Stomach smooth muscle (tissue), 2 donors: ENCODE measurements around the gene CRTAC1.

Experiments used
- H3K27ac ChIP-seq: one replicate; pipeline ENCODE4 v1.7.0; 2013; ENCODE audit warnings: mild to moderate bottlenecking, low read length, inconsistent platforms
- H3K27me3 ChIP-seq, 2 donors: one replicate each; pipeline ENCODE4 v1.7.0; 2013; ENCODE audit warnings: low read length in 2 of 2; ENCODE audit not compliant: insufficient read depth in 2 of 2, control insufficient read depth in 1 of 2
- H3K36me3 ChIP-seq, 2 donors: one replicate each; pipeline ENCODE4 v1.7.0; 2013; ENCODE audit warnings: low read length in 2 of 2; ENCODE audit not compliant: control insufficient read depth in 2 of 2, insufficient read depth in 2 of 2
- H3K4me1 ChIP-seq: one replicate; pipeline ENCODE4 v1.7.0; 2013; ENCODE audit warnings: low read length; ENCODE audit not compliant: control insufficient read depth, insufficient read depth
- H3K4me3 ChIP-seq, 2 donors: one replicate each; pipeline ENCODE4 v1.7.0; 2013; ENCODE audit warnings: low read length in 2 of 2
- H3K9ac ChIP-seq, 2 donors: one replicate each; pipeline ENCODE4 v1.7.0; 2013; ENCODE audit warnings: low read length in 2 of 2, mild to moderate bottlenecking in 1 of 2
- H3K9me3 ChIP-seq, 2 donors: one replicate each; pipeline ENCODE4 v1.7.0; 2013; ENCODE audit warnings: low read length in 2 of 2; ENCODE audit not compliant: control insufficient read depth in 2 of 2
- donor health status: healthy.
- donor health status: Pancreatic carcinoma.

Gene CRTAC1

DNA sequence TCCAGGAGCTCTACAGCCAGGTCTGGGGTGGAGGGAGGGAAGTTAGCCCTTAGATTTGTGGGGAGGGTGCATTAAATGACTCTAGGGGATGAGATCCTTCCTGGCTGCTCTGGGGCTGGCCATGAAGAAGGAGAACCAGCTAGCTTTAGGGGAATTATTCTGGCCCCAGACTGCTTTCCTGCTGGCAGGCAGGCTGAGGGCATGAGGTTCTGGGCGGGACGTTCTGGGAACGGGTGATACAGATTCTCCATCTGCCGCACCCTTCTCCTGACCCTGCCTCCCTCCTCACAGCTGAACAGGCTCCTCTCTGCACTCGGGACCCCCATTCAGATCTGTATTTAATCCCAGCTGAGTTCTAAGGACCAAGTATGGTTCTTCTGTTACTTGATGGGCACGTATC lies 156.9 kb downstream of the CRTAC1 start:
- peaks cover 10% of the 10 kb centered on the region for H3K4me1 ChIP-seq
- H3K36me3 ChIP-seq: no peaks in the 10 kb centered on the region
- no peak overlapping the region for H3K4me3 ChIP-seq
- no peaks in the 10 kb centered on the region for H3K9me3 ChIP-seq
- H3K27me3 ChIP-seq: peaks cover 4 to 18% of the 10 kb centered on the region in 2 donors
- no peak overlapping the region for H3K27ac ChIP-seq
- no peak overlapping the region for H3K9ac ChIP-seq

DNA sequence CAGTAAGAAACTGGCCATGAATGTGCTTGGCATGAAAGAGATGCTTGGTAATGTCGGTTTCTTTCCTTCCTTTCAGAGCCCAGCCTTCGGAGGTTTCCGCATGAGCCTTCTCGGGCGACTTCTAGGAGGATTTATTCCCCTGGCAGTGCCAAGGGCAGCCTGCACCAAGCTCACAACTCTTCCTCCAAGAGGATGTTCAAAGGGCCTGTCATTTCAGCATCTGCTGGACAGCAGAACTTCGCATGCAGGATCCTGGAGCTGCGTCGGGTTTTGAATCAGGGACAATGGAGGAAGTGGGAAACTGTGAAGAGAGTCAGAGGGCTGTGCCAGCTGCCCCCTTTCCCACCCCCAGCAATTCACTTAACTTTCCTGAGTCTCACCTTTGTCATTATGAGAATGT lies 159.4 kb downstream of the CRTAC1 start:
- H3K4me1 ChIP-seq: peaks cover 10% of the 10 kb centered on the region
- H3K9me3 ChIP-seq: no peaks in the 10 kb centered on the region
- no peaks in the 10 kb centered on the region for H3K36me3 ChIP-seq
- no peak overlapping the region for H3K27ac ChIP-seq
- H3K27me3 ChIP-seq: peaks cover 4 to 24% of the 10 kb centered on the region in 2 donors
- no peak overlapping the region for H3K9ac ChIP-seq
- no peak overlapping the region for H3K4me3 ChIP-seq

DNA sequence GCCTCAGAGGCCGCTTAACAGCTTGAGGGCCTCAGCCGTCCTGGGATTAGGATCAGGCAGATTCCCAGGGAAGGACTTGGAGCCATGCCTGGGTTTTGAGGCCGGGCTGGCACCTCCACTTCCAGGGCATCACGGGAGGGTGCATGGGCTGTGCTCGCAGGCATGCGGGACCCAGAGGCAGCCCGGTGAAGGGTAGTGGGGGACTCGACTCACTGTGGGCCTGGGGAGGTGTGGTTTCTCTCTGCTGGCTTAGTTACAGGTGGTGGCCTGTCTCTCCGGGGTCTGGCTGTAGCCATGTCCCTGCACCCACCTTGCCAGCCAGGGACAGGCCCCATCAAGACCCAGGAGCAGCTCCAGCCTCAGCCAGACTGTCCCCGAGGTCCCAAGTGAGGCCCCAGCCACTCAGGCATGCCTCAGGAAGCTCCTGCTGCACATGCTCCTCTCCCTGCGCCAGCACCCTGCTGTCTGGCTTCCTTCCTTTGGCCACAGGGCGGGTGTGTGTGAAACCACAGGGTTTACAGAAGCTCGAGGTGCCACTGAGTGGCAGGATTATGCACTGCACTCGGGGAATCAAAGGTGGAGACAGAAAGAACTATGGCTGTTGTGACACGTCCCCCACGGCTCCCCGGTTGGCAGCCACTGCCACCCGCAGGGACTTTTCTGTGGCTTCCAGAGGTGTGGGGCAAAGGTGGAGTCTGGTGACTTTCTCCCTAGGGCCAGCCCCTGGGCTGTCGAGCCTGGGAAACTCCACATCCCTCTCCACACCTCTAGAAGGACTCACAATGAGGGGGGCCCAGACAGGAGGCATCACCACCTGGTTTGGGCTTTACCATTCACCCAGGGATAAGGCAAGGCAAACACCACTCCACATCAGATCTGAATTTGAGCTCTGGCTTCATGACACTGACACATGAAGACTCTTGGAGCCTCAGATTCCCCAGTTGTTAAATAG lies 161.1 kb downstream of the CRTAC1 start:
- Histone ChIP-seq H3K4me1 (peaks cover 10% of the 10 kb centered on the region), H3K9me3 (no peaks in the 10 kb centered on the region), H3K27me3 (peaks cover 4 to 27% of the 10 kb centered on the region in 2 donors), H3K4me3 (peak overlapping the region in 1 of 2 donors; percentile 29), H3K27ac (no peak overlapping the region), H3K36me3 (no peaks in the 10 kb centered on the region), H3K9ac (no peak overlapping the region)

DNA sequence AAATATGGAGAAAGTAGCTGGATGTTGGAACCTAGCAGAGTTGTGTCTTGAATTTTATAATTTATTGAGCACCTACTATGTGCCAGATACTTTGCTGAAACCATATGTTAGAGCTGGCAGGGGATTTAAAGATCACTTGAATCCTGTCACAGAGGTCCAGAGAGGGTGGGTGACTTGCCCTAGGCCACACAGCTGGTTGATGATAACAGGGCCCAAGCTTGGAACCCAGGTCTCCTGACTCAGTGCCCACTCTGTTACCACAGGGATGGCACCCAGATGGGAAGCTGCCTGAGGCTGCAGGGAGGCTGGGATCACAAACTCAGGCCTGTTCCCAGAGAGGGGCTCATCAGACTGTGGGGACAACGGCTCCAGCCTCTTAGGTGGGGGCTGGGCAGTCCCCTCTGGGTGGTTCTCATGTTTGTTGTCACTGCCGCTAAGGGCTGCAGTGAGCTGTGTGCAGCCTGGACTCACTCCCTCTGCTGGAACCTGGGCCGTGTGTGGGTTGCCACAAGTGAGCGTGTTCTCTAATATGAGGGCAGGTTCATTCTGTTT lies 162.2 kb downstream of the CRTAC1 start:
- peaks cover 4 to 27% of the 10 kb centered on the region in 2 donors for H3K27me3 ChIP-seq
- H3K9ac ChIP-seq: no peak overlapping the region
- no peaks in the 10 kb centered on the region for H3K9me3 ChIP-seq
- H3K4me1 ChIP-seq: peaks cover 10% of the 10 kb centered on the region
- H3K36me3 ChIP-seq: no peaks in the 10 kb centered on the region
- no peak overlapping the region for H3K27ac ChIP-seq
- no peak overlapping the region for H3K4me3 ChIP-seq

DNA sequence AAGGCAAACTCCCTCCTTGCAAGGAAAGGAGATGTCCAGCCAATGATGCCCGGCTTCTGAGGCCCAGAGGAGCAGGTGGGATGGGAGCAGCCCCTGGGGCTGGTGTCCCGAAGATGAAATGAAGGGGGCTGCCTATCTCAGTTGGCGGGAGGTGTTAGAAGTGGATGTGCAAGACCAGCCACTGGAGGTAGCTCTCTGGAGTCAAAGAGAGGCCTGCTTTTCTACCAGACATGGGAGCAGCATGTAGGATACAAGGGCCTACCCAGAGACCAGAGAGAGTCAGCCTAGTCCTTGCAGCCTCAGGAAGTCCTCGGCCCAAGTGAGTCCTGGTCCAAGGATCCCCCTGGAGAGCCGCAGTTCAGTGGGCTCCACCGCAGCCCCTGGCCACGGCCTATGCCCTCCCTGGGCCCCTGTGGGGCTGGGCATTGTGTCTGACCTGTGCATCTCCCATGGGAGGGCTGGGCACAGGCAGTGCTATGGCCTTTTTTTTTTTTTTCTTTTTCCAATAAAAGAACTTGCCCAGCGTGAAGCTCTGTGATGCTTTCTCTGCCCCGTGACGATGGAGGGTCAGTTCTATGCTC lies 163.1 kb downstream of the CRTAC1 start:
- Histone ChIP-seq H3K4me3 (no peak overlapping the region), H3K27ac (no peak overlapping the region), H3K9me3 (no peaks in the 10 kb centered on the region), H3K9ac (no peak overlapping the region), H3K36me3 (no peaks in the 10 kb centered on the region), H3K4me1 (peaks cover 10% of the 10 kb centered on the region), H3K27me3 (peaks cover 4 to 30% of the 10 kb centered on the region in 2 donors)

DNA sequence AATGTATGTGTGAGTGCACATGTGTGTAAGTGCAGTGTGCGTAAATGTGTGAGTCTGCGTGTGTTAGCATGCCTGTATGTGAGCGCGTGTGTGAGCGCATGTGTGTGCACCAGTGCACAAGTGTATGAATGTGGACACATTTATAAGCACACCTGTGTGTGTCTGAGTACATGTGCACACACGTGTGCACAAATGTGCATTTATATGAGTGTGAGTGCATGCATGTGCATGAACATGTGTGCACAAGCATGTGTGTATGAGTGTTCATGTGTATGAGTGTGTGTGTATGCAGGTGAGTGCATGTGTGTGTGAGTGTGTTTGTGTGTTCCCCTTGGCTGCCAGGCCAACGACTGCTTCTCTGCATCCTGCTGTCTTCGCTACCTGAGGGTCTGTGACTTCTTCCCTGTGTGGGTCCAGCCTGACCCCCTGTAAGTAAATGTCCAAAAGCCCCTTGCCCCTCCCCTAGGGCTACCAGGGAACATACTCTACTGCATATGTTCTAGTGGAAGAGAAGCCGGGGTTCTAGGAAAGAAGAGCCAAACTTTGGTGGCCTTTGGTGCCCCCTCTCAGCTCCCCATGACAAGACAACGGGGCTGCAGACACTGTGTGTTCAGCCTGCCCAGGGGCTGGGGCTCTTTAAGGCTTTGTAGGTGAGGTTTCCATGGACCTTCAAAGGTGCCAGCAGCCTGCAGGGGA lies 163.7 kb downstream of the CRTAC1 start:
- H3K27ac ChIP-seq: no peak overlapping the region
- H3K36me3 ChIP-seq: no peaks in the 10 kb centered on the region
- no peak overlapping the region for H3K9ac ChIP-seq
- H3K9me3 ChIP-seq: no peaks in the 10 kb centered on the region
- no peak overlapping the region for H3K4me3 ChIP-seq
- peaks cover 4 to 29% of the 10 kb centered on the region in 2 donors for H3K27me3 ChIP-seq
- H3K4me1 ChIP-seq: peaks cover 10% of the 10 kb centered on the region

DNA sequence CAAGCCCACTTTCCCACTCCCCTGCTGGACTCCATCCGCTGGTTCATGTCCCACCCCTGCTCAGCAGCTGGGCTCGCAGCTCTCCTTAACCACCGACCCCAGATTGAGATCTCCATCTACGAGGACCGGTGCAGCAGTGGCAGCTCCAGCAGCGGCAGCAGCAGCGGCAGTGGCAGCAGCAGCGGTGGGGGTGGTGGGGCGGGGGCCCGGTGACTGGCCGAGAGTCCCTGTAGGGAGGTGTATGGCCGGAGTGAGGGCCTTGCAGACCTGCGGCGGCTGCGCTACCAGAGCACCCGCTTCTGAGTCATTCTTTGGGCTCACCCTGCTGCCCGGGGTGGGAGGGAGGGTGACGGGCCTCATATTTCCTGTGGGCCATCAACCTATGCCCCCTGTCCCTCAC lies 164.9 kb downstream of the CRTAC1 start:
- H3K27me3 ChIP-seq: peaks cover 4 to 28% of the 10 kb centered on the region in 2 donors
- H3K9me3 ChIP-seq: no peaks in the 10 kb centered on the region
- no peak overlapping the region for H3K27ac ChIP-seq
- H3K9ac ChIP-seq: no peak overlapping the region
- peaks cover 10% of the 10 kb centered on the region for H3K4me1 ChIP-seq
- no peaks in the 10 kb centered on the region for H3K36me3 ChIP-seq
- H3K4me3 ChIP-seq: no peak overlapping the region

DNA sequence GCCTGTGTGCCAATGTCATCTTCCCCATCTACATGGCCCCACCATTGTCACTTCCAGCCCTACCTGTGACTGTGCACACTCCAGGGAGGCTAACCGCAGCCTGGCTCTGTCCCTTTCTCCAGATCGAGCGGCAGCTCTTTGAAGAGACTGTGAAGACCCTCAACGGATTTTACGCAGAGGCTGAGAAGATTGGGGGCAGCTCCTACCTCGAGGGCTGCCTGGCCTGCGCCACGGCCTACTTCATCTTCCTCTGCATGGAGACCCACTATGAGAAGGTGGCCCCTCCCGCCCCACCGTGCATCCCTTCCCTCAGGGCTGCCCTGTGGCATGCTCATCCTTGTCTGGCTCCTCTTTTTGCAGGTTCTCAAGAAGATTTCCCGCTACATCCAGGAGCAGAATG lies 166.6 kb downstream of the CRTAC1 start:
- no peak overlapping the region for H3K4me3 ChIP-seq
- H3K27me3 ChIP-seq: peaks cover 0 to 21% of the 10 kb centered on the region in 2 donors
- no peak overlapping the region for H3K9ac ChIP-seq
- no peaks in the 10 kb centered on the region for H3K36me3 ChIP-seq
- H3K4me1 ChIP-seq: no peaks in the 10 kb centered on the region
- H3K27ac ChIP-seq: no peak overlapping the region
- H3K9me3 ChIP-seq: no peaks in the 10 kb centered on the region

DNA sequence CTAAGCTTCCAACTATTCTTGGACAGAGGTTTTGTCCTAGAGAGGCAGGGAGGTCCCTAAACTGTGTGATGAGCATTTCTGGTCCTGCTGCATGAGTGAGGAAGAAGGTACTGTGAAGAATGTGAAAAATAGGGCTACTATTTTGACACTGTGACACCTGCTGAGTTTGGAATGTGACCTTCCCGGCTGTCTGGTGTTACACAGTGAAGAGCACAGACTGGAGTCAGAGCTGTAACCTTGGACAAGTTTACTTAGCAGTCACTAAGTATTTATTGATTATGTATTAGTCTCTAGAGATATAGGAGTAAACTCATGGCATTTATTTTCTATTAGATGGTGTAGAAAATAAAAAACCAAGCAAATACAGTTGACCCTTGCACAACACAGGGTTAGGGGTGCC lies 168.5 kb downstream of the CRTAC1 start:
- no peak overlapping the region for H3K9ac ChIP-seq
- H3K4me1 ChIP-seq: no peaks in the 10 kb centered on the region
- H3K27ac ChIP-seq: no peak overlapping the region
- no peak overlapping the region for H3K4me3 ChIP-seq
- H3K9me3 ChIP-seq: no peaks in the 10 kb centered on the region
- H3K36me3 ChIP-seq: no peaks in the 10 kb centered on the region
- H3K27me3 ChIP-seq: peaks cover 5 to 18% of the 10 kb centered on the region in 2 donors

DNA sequence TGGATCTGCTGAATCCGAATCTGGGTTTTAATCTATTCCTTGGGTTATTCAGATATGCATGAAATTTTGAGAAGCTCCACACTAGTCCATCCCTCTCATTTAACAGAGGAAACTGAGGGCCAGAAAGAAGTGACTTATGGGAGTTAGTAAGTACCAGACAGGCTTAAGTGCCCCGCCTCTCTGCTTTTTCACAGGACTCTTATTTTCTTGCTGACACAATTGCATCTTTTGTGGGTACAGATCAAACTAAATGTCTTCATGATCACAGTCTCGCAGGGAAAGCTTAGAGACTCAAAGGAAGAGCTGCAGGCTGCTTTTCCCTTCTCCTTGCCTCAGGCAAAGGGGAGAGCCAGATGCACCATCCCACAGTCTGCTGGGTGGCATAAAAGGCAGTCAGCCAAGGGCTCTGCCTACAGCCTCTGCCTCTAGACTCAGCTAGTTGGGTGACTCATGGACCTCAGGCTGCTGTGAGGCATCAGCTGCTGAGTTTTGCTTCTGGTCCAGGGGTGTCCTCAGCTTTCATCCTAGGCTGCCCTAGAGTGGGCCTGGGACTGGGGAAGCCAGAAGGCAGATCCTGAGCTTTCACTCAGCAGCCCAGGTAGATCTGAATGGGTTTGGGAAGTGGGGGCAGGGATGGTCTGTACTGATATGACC lies 169.2 kb downstream of the CRTAC1 start:
- Histone ChIP-seq H3K4me3 (no peak overlapping the region), H3K36me3 (no peaks in the 10 kb centered on the region), H3K27ac (no peak overlapping the region), H3K9me3 (no peaks in the 10 kb centered on the region), H3K27me3 (peaks cover 5 to 16% of the 10 kb centered on the region in 2 donors), H3K4me1 (no peaks in the 10 kb centered on the region), H3K9ac (no peak overlapping the region)
